ENCODE results near the gene ACBD4. TPM values are rescaled to one million over a fixed set of nuclear protein-coding genes. Genes with fewer than 3 reads are reported as not detected.

The ACBD4 gene
- total RNA-seq, 1 experiment from 2014 or later: 7.7 TPM

GRCh38 chr17:45136846-45137560 lies 1.5 kb downstream of the ACBD4 start:
- TF ChIP-seq SIN3A (IDR thresholded peaks at IDR 0.05; ENCODE audit: borderline replicate concordance, insufficient read depth, low read depth, low read length): no peak
- no peak for TF ChIP-seq REST (IDR thresholded peaks at IDR 0.05; ENCODE audit: insufficient read depth in 1 of 2, low read depth in 2 of 2, low read length in 1 of 2)
- TF ChIP-seq TCF7L2 (IDR thresholded peaks at IDR 0.05; ENCODE audit: low read depth, low read length): no peak
- TF ChIP-seq POLR2AphosphoS5 (IDR thresholded peaks at IDR 0.05; ENCODE audit: low read depth, low read length): no peak
- no peak for TF ChIP-seq CTCF (IDR thresholded peaks at IDR 0.05)
- DNase-seq (ENCODE audit: low read depth, low spot score): no peak
- ChIA-PET CTCF (interaction anchor here (0.5 to 2.9 kb wide), 2 partner anchors 58 to 61 kb away, joined by 6 to 58 read pairs; no protein-coding TSS in a partner anchor), POLR2A (interaction anchor here (0.6 to 0.9 kb wide), 2 partner anchors 12 to 65 kb away, joined by 3 read pairs; no protein-coding TSS in a partner anchor)
- Histone ChIP-seq H3K9me3 (ENCODE audit: control insufficient read depth, insufficient read depth, low read depth, low read length) (no peaks in the 10 kb centered on the region), H3K4me3 (ENCODE audit: low read depth in 2 of 2, low read length in 2 of 2) (no peak overlapping the region), H3K36me3 (ENCODE audit: control insufficient read depth, insufficient read depth, low read length) (no peaks in the 10 kb centered on the region), H3K27me3 (ENCODE audit: control insufficient read depth, insufficient read depth, low read length) (no peaks in the 10 kb centered on the region), H3K4me1 (ENCODE audit: control insufficient read depth, insufficient read depth, low read length) (peaks cover 8% of the 10 kb centered on the region; the same call in 1 of the 2 replicates), H3K27ac (ENCODE audit: low read length) (no peak overlapping the region)
- in situ Hi-C loops (cut with HindIII; ENCODE audit: low pct_unique_long_range_greater_than_20kb, low sequenced_read_pairs): no loop called here
- intact Hi-C loops (cut with micrococcal nuclease; ENCODE audit: unreplicated experiment): no loop called here
- BruUV-seq (replicated peaks): no TSS peak
- no peak for ATAC-seq

GRCh38 chr17:45137561-45138305 lies 2.2 kb downstream of the ACBD4 start:
- Histone ChIP-seq H3K27ac (ENCODE audit: low read length) (no peak overlapping the region), H3K36me3 (ENCODE audit: control insufficient read depth, insufficient read depth, low read length) (no peaks in the 10 kb centered on the region), H3K4me3 (ENCODE audit: low read depth in 2 of 2, low read length in 2 of 2) (no peak overlapping the region), H3K4me1 (ENCODE audit: control insufficient read depth, insufficient read depth, low read length) (peaks cover 8% of the 10 kb centered on the region; the same call in 1 of the 2 replicates), H3K9me3 (ENCODE audit: control insufficient read depth, insufficient read depth, low read depth, low read length) (no peaks in the 10 kb centered on the region), H3K27me3 (ENCODE audit: control insufficient read depth, insufficient read depth, low read length) (no peaks in the 10 kb centered on the region)
- no TSS peak for BruUV-seq (replicated peaks)
- ChIA-PET POLR2A (interaction anchor here (0.6 kb wide), 2 partner anchors 51 to 64 kb away, joined by 3 read pairs; no protein-coding TSS in a partner anchor), CTCF (interaction anchor here (0.5 to 2.9 kb wide), 2 partner anchors 57 to 60 kb away, joined by 6 to 58 read pairs; no protein-coding TSS in a partner anchor)
- DNase-seq (ENCODE audit: low read depth, low spot score) (no peak), ATAC-seq (no peak)
- TF ChIP-seq POLR2AphosphoS5 (IDR thresholded peaks at IDR 0.05; ENCODE audit: low read depth, low read length) (no peak), TCF7L2 (IDR thresholded peaks at IDR 0.05; ENCODE audit: low read depth, low read length) (no peak), SIN3A (IDR thresholded peaks at IDR 0.05; ENCODE audit: borderline replicate concordance, insufficient read depth, low read depth, low read length) (no peak), REST (IDR thresholded peaks at IDR 0.05; ENCODE audit: insufficient read depth in 1 of 2, low read depth in 2 of 2, low read length in 1 of 2) (no peak), CTCF (IDR thresholded peaks at IDR 0.05) (no peak)
- intact Hi-C loops (cut with micrococcal nuclease; ENCODE audit: unreplicated experiment) (no loop called here), in situ Hi-C loops (cut with HindIII; ENCODE audit: low pct_unique_long_range_greater_than_20kb, low sequenced_read_pairs) (no loop called here)

Data from Panc1 (cell line).